ENCODE results near the gene CCNK. TPM values are rescaled to one million over a fixed set of nuclear protein-coding genes. Genes with fewer than 3 reads are reported as not detected.

Gene CCNK
- polyA plus RNA-seq, 4 donors = 42.6 to 49.0 (median 45.6) TPM

DNA sequence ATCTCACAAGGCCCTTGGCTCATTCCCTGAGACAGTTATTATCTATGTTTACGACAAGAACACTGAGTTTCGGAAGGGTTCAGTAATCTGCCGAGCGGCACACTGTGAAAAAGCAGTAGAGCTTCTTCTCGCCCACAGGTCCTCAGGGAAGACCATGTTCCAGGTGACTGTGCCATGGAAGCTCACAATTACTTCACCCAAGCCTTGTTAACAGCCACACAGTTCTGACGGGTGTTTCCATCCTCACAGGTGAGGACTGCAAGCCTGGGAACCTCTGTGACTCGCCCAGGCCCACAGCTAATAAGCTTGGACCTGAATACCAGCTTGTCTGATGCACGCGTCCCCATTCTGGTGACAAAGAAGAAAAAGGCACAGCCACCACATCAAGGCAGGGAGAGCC is 15.9 kb upstream of the CCNK start:
- no peak for DNase-seq (ENCODE audit: low read depth in 4 of 4, low spot score in 2 of 4)

DNA sequence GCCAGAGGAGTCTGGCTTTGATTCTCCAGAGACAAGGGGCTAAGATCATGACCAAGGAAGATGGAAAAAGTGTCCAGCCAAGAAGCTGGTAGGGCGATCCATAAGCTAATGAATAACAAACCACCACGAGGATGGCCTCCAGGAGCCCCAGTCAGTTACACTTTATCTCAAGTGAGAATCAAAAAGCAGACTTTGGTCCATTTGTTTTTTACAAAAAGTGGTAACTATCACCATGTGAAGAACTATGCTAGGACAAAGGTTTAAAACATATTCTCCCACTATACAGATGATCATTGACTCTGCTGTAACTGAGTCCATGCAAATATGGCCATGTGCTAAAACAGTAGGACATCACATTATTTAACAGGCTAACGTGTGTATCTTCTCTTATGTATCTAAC is 14.5 kb upstream of the CCNK start:
- no peak for DNase-seq (ENCODE audit: low read depth in 4 of 4, low spot score in 2 of 4)

DNA sequence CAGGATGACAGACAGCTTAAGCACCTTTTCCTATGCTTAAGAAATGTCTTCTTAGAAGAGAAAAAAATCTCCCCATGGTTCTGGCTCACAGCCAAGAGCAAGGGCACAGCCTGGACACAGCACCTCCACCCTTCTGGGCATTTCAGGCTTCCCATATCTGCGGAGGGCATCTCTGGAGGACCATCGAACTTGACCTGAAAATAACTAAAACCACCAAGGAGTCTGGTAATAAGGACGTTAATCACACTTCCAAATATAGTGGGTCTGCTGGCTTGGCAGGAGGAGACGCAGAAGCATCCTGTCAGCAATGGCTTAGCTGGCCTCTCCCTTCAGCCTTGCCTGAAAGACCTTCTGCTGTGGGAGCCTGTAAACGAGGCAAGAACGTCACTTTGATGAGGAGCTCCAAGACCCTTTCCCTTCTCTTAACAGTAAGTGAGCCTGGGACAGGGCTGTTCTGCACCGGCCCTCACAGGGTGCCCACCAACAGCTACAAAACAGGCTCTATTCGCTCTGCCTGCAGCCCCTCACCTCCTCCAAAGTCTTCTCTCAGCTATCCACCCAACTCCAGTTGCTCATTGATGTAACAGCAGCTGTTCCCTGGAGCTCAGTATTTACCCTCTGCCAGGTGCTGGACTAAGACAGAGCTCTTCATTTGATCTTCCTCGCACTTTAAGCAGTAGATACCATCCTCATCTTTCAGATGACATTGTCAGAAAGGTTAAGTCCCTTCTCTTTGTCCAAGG is 13.7 kb upstream of the CCNK start:
- DNase-seq (ENCODE audit: low read depth in 4 of 4, low spot score in 2 of 4) = no peak

DNA sequence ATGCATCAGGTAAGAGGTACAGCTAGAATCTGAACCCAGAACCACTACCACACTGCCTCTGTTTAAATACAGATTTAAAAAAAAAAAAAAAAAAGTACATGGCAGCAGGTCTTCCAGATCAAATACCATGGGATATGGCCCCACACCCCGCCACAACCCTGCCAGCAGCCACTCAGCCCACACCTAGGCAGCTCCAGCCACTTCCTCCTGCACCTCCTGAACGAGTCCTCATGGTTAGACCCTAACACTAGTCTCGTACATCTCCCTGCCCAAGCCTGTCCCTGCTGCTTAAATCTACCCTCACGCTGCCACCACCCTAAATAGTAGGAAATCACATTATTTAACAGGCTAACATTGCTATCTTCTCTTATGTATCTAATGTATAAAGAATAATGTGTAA is 13.1 kb upstream of the CCNK start:
- DNase-seq (ENCODE audit: low read depth in 4 of 4, low spot score in 2 of 4) = no peak

DNA sequence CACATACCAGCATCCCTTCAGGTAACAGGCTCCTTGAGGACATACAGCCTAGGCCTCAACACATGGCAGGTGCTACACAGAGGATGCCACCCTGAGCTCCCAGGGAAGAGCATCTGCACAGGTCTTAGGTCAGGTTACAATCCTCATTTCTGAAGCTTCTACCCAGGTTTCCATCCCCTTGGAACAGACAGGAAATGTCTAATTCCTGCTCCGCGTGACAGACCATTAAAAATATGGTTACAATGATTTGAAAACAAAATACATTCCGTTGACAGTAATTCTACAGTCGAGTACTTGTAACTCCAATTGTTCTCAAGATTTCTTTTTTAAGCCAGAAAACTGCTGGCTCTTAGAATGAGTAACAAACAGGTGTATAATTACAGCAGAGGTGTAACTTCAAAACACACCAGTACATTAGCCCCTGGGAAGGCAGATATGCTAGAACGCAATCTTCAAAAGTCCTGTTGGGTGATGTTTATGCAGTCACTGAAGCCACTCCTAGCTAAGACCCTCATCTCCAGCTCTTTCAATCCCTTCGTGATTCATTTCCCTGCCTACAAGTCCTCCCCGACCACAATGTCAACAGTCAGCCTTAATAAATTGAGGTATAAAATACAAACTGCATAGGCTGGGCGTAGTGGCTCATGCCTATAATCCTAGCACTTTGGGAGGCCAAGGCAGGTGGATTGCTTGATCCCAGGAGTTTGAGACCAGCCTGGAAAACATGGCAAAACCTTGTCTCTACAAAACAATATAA is 12.2 kb upstream of the CCNK start:
- no peak for DNase-seq (ENCODE audit: low read depth in 4 of 4, low spot score in 2 of 4)

DNA sequence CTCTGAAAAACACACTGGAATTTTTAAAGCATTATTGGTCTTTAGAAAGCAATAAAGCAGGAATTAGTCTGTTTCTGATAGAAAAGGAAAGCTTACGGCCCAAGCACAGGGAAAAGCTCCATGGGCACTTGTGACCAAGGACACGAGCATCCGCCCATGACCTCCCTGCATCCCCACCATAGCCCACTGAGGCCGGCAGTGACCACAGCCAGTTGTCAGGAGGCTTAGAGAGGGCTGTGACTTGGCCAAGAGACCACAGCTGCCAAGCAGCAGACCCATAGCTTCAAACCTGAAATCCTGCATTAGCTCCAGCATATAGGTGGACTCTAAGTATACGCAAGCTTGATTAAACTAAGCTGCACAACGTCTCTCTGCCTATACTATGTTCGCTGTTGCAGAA is 9.5 kb upstream of the CCNK start:
- no peak for DNase-seq (ENCODE audit: low read depth in 4 of 4, low spot score in 2 of 4)

DNA sequence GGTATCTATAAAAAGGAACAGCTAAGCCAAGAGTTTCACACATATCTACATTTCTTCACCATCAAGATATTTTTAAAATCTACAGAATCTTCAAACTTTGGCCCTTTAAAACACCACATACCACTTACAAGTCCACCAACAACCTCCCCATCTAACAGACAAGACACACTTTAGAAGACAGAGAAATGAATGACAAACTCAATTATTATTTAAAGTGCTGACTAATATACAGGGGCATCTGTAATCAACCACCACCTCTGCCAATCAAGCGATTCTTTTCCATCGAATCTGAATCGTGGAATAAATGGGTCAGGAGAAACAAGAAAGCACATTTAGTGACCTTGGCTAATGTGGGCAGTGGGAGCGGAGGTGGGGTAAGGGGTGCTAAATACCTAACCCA is 8.3 kb upstream of the CCNK start:
- DNase-seq (ENCODE audit: low read depth in 4 of 4, low spot score in 2 of 4) = no peak

DNA sequence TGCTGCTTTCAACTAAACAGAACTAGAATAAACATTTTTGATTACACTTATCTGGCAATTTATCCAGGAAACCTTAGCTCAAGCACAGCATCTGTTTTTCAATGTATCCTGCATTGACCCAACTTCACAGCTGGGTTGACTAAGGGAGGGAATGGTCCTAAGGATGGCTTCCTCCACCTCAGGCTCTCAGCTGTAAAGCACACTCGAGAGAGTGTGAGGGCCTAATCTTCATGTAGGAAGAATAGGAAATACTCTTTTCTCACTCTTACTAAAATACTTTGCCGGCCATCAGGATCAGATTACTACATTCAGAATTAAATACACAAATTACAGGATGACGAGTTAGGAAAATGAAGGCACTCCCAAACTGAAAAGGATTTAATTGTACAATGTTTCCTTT is 7.8 kb upstream of the CCNK start:
- DNase-seq (ENCODE audit: low read depth in 4 of 4, low spot score in 2 of 4) = no peak

DNA sequence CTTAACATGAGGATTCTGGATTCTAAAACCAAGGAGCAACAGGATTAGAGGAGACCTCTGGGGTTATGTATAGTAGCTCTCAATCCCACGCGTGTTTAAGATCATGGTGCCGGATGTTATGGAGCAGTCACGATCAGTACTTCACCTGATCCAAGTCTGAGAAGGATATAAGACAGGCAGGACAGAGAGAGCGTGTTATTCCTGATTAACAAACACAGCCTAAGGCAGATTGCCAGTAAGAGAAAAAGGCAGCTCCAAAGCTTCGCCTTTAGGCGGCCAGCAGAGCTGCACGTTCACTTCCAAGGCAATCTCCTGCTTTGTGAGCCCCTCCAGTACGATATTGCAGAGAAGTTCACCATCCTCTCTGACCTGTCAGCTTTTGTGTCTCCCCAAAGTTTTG is 6.0 kb upstream of the CCNK start:
- DNase-seq (ENCODE audit: low read depth in 4 of 4, low spot score in 2 of 4) = no peak

DNA sequence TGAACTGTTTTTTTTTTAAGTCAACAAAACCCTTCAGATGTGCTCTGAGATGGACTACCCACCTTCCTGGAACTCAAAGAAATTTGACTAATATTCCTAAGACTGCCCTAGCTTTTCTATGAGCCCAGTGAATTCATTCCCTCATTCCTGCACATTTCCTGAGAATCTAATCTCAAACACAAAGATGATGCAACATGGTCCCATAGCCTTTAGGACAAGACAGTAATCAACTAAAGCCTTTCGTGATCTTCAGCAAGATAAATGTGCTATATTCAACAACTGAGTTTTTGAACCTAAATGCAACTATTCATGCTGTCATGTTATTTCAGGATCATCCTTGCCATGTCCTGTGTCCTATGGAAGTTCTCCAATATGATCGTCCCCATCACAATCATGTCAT is 5.5 kb upstream of the CCNK start:
- DNase-seq (ENCODE audit: low read depth in 4 of 4, low spot score in 2 of 4) = no peak

DNA sequence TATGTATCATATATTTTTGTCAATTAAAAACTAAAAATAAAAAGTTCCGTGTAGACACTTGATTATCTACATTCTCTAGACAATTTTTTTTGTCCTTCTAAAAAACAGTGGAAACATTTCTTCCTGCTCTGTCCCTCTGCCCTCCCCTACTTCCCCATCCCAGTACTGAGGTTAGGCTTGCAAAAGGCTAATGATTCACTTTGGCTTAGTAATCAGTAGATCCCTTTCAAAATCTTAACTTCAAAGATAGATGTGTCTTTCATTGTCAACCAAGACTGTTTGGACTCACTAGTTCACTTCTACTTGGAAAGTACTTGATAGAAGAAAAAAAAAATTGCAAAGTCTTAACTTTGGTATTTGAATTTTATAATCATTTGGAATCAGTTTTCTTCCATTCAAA is 4.3 kb upstream of the CCNK start:
- DNase-seq (ENCODE audit: low read depth in 4 of 4, low spot score in 2 of 4) = no peak

DNA sequence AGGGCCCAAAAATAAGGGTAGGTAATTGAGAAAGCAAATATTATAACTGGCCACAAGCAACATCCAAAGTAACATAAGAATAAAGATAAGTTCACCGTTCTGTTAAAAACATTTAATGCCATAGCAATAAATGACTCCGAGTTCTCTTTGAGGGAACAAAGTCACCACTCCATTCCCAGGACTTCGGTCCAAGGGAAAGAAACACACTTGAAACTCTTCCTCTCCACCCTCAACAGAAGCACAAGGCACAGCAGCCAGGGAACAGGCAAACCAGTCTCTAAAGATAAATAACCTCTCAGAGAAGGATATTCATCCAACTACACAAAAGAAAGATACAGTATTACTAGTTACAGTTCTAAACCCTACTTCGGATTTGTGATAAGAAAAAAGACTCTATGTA is 3.1 kb upstream of the CCNK start:
- DNase-seq (ENCODE audit: low read depth in 4 of 4, low spot score in 2 of 4) = no peak

DNA sequence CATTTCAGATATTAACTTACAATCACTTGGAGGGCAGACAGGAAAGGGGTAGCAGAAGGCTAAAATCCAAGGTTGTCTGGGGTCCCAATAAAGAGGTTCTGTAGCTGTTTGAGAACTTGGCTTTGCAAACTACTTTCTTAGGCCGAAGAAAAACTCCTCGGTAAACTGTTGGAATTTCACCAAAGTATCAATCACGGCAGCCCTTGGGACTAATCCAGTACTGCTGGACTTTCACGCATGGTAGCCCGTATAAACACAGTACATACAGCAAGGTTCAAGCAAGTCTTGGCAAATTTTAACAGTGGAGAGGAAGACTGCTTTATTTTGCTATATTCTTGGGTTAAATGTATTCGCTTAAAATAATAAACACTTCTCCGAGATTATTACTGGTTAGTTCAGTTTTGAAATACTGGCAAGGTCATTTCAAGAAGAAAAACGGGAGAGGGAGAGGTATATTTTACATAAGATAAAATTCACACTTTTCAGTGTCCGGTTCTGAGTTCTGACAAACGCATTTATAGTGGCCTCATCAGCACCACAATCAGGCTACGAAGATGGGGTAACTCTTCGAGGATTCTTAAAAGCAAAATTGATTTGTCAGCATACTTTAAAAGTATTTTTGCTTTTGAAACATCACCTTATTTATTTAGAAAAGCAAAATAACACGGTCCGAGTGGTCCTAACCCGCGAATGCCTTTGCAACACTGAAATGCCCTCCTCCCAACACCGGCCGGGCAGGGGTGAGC is 1.9 kb upstream of the CCNK start:
- no peak for DNase-seq (ENCODE audit: low read depth in 4 of 4, low spot score in 2 of 4)

DNA sequence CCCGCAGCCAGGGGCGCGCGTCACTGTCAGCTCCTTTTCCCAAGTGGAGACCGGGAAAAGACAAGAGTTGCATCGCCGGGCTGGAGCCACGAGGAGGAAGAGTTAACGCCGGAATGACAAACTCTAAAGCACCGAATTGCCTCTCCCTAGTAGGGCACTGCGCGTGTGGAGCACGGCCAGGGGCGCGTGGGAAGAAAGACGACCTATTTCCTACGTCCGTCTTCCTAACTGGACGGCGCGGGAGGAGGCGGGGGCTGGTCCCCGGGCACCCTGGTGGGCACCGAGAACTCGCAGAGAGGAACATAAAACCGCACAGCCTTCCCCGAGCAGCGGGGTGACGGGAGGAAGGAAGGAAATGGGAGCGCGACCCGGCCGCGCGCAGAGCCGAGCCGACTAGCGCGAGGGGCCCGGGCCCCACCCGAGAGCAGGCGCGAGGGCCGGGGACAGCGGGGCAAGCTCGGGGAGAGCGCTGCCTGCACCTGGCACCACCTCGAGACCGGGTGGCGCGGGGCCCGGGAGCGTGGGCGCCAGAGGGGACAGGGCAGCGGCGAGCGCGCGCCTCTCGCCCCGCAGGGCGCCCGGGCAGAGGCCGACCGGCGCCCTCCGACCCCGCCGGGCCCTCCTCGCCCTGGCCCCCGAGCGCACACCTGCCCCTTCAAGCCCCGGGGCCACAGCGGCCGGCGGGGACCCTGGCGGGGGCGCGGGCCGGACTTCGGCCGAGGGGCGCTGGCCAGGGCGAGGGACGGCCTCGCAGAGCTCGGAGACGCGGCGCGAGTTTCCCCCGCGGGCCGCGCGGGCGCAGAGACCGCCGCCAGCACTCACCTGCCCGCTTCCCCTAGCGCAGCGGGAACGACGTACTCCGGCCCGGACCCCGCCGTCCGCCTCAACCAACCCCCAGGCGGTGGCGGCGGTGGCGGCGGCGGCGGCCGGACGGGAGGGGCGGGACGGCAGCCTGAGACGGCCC is 1.0 kb upstream of the CCNK start, which contains the start of gene SETD3:
Gene SETD3 (minus strand): TSS at position 954 of the 964 bp plus-strand sequence. CDS start 15,054 bp downstream, outside the sequence.
- no peak for DNase-seq (ENCODE audit: low read depth in 4 of 4, low spot score in 2 of 4)

DNA sequence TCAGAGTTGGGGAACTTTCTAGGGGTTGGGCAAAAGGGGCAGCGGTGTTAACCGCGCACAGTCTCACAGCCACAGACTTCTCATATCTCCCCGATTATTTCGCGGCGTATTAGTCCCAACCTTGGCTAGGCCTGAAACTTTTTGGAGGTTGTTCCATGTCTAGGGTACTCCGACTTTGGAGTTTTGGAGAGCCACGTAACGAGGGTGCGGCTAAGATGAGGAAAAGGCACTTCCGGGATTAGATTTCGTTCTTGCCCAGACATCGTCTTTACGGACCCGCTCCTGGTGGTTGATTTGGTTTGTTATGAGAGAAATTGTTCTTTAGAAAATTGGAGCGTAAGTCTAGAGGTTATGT is 513 bp downstream of the CCNK start:
- no peak for DNase-seq (ENCODE audit: low read depth in 4 of 4, low spot score in 2 of 4)

DNA sequence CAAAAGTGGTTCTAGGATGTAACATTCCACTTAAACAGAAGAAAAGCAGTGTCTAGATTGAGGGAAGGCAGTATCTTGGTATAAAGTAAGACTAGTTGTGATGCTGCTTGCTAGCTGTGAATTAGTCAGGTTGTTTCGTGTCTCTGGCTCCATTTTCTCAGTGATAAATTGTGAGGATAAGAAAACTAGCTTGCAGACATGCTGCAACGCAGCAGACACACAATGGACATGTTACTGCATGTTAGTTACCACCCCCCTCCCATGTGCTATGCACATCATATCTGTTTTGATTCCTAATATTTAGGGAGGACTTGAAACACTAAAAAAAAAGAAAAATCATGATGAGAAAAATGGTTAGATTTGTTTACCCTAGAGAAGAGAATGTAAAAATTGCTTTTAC is 2.9 kb downstream of the CCNK start:
- no peak for DNase-seq (ENCODE audit: low read depth in 4 of 4, low spot score in 2 of 4)

DNA sequence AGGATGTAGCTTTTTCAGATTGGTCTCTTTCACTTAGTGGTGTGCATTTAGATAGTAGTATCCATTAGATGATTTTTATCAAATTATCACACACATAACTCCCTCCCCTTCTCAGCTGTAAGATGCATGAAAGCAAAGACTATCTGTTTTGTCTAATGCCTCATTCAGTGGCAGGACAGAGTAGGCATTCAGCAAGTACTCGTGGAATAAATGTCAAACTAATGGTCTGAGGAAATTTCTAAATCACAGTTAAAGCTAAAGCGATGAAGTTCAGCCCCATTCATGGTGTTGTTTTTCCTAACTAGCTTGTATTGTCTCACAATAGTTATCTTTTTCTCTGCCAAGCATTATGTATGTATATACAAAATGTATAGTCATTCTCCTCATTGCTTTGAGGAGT is 16.1 kb downstream of the CCNK start:
- no peak for DNase-seq (ENCODE audit: low read depth in 4 of 4, low spot score in 2 of 4)

DNA sequence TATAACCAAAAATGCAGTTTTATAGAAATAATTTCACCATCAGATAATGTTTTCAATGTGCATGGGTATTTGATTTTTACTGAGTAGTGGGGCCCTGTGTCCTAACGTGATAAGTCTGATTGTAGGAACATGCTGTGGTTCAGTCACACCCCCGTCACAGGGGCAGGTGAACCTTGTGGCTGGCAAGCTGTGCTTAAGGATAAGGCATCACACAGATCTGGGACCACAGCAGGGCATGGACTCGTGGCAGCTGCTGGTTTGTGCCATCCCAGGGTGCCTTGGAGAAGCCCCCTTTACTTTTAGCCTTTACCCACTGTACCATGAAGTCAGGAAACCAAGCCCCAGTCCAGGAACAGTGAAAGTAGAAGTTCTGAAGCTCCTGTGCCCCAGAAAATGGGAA is 16.7 kb downstream of the CCNK start:
- no peak for DNase-seq (ENCODE audit: low read depth in 4 of 4, low spot score in 2 of 4)

DNA sequence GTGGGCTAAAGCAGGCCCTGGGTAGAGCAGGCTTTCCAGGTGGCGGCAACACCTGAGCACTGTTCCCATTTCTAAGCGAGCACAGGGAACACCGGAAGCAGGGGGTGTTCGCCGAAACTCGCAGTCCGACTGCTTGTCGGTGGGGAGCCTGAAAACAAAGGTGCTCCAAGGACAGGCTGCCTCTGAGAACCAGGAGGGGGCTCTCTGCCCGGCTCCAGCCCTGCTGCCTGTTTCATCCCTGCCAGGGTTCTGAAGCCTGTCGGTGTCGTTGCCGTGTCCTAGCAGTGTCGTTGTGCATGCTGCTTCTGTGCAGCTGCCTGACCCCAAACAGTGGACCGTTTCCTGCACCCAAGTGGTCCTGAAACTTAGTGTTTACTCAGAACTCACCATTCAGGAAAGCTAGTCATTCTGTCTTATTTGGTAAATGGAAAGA is 21.8 kb downstream of the CCNK start:
- no peak for DNase-seq (ENCODE audit: low read depth in 4 of 4, low spot score in 2 of 4)

DNA sequence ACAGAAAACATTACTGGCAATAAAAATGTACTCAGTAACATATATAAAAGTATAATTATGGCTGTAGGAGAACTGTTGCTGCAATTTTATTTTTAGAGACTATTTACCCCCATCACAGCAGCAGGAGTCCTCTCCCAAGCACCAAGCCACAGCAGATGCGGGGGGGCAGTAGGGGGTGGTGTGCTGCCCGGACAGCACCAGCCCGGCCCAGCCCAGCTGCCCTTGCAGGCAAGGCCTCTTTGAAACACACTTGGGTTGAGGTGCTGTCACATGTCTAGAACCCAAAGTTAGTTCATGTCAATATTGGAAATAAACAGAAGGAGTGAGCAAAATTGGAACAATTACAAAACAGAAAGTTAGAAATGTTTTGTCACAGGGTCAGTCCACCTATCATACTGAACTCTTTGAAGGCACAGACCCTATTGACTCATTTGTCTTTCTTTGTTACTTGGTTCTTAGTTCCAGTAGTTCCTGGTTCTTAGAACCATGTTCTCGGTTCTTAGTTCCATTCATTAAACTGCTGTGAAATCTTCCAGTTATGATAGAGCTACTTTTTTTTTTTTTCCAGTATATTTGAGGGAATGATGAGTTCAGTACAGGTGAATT is 22.7 kb downstream of the CCNK start:
- no peak for DNase-seq (ENCODE audit: low read depth in 4 of 4, low spot score in 2 of 4)
